G401 (cell line): ENCODE results near the gene TMEM239. TPM values are rescaled to one million over a fixed set of nuclear protein-coding genes. Genes with fewer than 3 reads are reported as not detected.
"Not testable (repeated sequence)": the region's sequence is repeated elsewhere in the genome, so short reads cannot be mapped to it uniquely, and the experiment has no call there.

Source experiments
- DNase-seq: peaks from one replicate; pipeline ENCODE4 v3.0.0-alpha.2; 2015; ENCODE audit warnings: low spot score
- in situ Hi-C: cut with HindIII; loops from 2 replicates; pipeline ENCODE4 v1.10.0; 2016; ENCODE audit warnings: low sequenced_read_pairs, mixed read lengths
- total RNA-seq: library from RNA; depleted of rRNA; stranded (reverse); fragments of >200 nt; shearing (Covaris generic); gene quantifications from 2 replicates; pipeline ENCODE4 v1.2.3, GENCODE V29; 2014; rRNA removed

Gene TMEM239
- total RNA-seq = not detected in 2 replicates

- no peak for DNase-seq
- in situ Hi-C loops = no loop called here
Observed at GRCh38 chr20:2816030-2816582, at the start of gene TMEM239. TMEM239 (plus strand) TSS chr20:2816364; CDS start chr20:2816555, 191 bp downstream.

DNA sequence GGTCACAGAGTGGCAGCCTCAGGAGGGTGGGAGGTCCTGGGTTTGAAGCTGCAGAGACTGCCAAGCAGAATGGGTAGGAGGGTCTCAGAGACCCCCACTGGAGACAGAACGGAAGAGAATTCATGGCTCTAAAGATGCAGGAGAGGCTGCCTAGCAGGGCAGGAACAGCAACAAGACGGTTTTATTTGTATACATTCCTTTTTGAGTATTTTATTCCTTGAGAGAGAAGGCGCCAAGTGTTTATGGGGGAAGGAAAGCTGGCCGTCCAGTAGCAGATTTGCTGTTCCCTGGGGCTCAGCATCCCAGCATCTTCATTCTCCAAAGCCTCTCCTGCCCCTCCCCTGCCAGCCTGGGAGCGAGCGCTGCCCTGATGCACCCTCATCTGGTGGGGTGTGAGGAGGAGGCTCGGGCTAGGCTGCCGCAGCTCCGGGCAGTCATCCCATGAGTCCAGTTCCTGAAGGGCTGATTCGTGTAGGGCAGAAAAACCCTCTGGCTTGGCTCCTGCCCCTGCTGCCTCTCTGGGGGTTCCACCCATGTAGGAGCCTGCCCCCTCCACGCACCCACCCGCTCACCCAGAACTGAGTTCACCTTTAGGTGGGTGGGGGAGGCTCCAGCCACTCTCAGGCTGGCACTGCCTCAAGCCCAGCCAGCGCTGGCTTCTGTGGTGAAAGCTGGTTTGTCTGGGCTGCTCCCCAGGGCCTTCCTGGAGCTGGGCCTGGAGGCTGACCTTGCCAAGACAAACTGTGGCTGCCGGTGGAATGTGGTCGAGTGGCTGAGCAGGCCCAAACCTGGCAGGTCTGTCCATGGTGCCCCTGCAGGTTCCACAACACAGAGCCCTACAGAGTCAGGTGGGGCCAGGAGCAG lies 48.2 kb upstream of the TMEM239 start:
- DNase-seq = no peak
- in situ Hi-C loops = no loop called here

- DNase-seq = no peak
- in situ Hi-C loops = no loop called here
Observed at GRCh38 chr20:2768632-2769015, 47.5 kb upstream of the TMEM239 start.

- in situ Hi-C loops, DNase-seq: not testable (repeated sequence)
Observed at GRCh38 chr20:2770091-2770490, 46.1 kb upstream of the TMEM239 start.

GRCh38 chr20:2771631-2772080 lies 44.5 kb upstream of the TMEM239 start:
- in situ Hi-C loops = no loop called here
- no peak for DNase-seq

DNA sequence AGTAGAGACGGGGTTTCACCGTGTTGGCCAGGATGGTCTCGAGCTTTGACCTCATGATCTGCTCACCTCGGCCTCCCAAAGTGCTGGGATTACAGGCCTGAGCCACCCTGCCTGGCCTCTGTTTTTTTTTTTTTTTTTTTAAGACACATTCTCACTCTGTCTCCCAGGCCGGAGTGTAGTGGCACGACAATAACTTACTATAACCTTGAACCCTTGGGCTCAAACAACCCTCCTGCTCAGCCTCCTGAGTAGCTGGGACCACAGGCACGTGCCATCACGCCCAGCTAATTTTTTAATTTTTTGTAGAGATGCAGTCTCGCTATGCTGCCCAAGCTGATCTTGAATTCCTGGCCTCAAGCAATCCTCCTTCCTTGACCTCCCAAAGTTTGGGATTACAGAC lies 42.4 kb upstream of the TMEM239 start:
- in situ Hi-C loops = no loop called here
- DNase-seq = no peak

GRCh38 chr20:2775139-2775538 lies 41.0 kb upstream of the TMEM239 start:
- no peak for DNase-seq
- in situ Hi-C loops = no loop called here

DNA sequence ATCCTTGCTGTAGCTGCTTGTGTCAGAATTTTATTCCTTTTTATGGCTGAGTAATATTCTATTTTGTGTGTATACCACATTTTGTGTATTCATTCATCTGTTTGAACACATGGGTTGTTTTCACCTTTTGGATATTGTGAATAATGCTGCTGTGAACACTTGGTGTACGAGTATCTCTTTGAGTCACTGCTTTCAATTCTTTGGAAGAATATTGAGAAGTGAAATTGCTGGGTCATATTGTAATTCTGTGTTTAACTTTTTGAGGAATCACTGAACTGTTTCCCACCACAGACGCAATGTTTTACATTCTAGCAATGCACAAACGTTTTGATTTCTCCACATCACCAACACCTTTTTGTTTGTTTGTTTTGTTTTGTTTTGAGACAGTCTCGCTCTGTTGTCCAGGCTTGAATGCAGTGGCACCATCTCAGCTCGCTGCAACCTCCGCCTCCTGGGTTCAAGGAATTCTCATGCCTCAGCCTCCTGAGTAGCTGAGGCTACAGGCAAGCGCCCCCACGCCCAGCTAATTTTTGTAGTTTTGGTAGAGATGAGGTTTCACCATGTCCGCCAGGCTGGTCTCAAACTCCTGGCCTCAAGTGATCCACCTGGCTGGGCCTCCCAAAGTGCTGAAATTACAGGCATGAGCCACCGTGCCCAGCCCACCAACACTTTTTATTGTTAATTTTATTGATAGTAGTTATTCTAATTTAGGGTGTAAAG lies 37.4 kb upstream of the TMEM239 start:
- DNase-seq = no peak
- in situ Hi-C loops = no loop called here

- in situ Hi-C loops = no loop called here
- DNase-seq = no peak
Observed at GRCh38 chr20:2780948-2781347, 35.2 kb upstream of the TMEM239 start.

- in situ Hi-C loops = no loop called here
- no peak for DNase-seq
Observed at GRCh38 chr20:2783908-2784566, 32.1 kb upstream of the TMEM239 start.

GRCh38 chr20:2793471-2793870 lies 22.7 kb upstream of the TMEM239 start:
- DNase-seq = no peak
- in situ Hi-C loops = no loop called here

GRCh38 chr20:2794202-2794748 lies 21.9 kb upstream of the TMEM239 start:
- no peak for DNase-seq
- in situ Hi-C loops = no loop called here

DNA sequence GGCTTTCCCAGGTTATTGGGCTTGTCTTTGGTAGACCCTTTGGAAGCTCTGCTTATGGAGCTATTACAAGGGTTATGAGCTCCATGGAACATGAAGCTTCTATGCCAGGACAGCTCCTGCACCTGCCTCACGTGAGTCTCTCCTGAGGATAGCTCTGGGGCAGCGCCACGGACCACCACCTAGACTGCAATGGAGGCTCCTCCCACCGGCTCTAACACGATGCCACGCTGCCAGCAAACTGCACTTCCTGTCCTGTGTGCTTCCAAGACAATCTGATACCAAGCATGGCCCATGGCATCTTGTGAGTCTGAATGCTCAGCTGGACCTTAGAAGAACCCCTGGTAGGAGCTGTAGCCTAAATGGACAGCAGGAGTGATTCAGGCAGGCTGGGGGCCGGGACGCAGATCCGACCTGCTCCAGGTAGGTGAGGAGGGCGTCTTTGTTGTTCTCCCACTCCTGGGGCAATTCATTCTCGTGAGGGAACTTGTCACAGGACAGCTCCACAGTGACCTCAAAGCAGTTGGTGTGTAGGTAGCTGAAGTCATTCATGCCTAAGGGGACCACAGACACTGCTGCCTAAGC lies 21.2 kb upstream of the TMEM239 start:
- in situ Hi-C loops = no loop called here
- no peak for DNase-seq

- in situ Hi-C loops = no loop called here
- DNase-seq = no peak
Observed at GRCh38 chr20:2795451-2795850, 20.7 kb upstream of the TMEM239 start.

GRCh38 chr20:2796011-2796660 lies 20.0 kb upstream of the TMEM239 start:
- in situ Hi-C loops = no loop called here
- no peak for DNase-seq

GRCh38 chr20:2797136-2797983 lies 18.8 kb upstream of the TMEM239 start:
- in situ Hi-C loops = no loop called here
- no peak for DNase-seq

DNA sequence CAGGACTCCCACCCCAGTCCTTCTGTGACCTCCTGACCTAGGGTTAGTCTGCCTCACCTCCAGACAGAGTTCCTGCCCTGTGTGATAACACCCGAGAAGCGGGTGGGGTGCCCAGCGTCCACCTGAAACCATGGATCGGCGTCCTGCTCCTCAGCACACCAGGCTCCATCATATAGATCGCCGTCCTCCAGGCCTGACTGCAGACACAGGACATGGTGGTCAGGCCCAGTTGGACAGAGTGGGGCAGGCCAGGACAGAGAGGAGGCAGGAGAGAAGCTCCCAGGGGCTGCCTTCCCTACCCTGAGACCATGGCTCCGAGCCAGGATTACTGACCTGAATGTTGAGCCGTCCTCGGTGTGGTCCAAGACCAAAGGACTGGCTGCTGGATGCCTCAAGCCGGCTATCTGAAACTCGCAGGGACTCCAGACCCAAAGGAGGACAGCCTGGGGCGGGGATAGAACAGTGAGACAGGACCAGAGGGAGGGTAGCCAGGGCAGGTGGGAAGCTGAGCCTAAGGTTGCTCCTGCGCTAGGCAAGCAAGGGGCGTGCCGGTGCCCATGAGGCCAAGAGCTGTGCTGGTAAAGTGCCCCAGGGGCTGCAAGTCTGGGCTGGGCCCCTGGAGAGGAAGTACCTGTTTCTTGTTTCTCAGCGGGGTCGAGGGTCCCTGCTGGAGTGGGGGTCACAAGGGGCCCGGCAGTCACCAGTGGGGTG lies 17.9 kb upstream of the TMEM239 start:
- DNase-seq = no peak
- in situ Hi-C loops = no loop called here
